ENCODE results near the gene PPID.
"Not testable (repeated sequence)": the region's sequence is repeated elsewhere in the genome, so short reads cannot be mapped to it uniquely, and the experiment has no call there.

The PPID gene

GRCh38 chr4:158664806-158665205, 58.4 kb downstream of the PPID start:
- no peak for DNase-seq

- DNase-seq, result not testable (repeated sequence)
Measured at GRCh38 chr4:158663707-158664625, 59.2 kb downstream of the PPID start.

- not testable (repeated sequence) for DNase-seq
Measured at GRCh38 chr4:158663255-158663654, 59.9 kb downstream of the PPID start.

All from activated naive CD4-positive, alpha-beta T cell treated with anti-CD3 and anti-CD28 coated beads, Interleukin-2, amount 50 U/mL, for 16 hours (primary cell).